ENCODE measurements around the gene SLC26A2. TPM values are rescaled to one million over a fixed set of nuclear protein-coding genes. Genes with fewer than 3 reads are reported as not detected.

Gene SLC26A2
- total RNA-seq, 1 donor from 2014 or later, result 15.4 TPM

DNA sequence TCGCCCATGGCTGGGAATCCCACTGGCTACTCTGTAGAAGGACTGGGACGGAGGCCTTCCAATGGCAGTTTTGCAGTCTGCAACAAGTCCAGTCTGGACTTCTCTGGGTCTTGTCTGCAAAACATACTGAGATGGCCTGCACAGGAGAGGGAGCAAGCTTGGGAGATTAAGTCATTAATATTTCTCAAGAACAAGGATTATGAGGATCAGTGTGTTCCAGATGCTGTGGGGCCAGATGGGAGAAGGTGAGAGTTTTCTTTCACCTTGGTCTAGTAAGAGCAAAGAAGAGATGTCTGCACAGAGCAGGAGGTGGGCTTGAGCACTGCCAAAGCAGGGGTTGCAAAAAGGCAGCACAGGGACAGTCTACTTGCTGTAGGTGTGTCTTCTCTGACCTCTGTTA, 15.9 kb upstream of the SLC26A2 start, which contains the start of gene PDE6A:
PDE6A (minus strand) TSS at position 128 of the 400 bp plus-strand sequence; CDS start at position 8, 120 bp downstream.
- H3K36me3 ChIP-seq (ENCODE audit: control insufficient read depth, insufficient read depth, low read length), result no peaks in the 10 kb centered on the region
- TF ChIP-seq, protein P1, sequence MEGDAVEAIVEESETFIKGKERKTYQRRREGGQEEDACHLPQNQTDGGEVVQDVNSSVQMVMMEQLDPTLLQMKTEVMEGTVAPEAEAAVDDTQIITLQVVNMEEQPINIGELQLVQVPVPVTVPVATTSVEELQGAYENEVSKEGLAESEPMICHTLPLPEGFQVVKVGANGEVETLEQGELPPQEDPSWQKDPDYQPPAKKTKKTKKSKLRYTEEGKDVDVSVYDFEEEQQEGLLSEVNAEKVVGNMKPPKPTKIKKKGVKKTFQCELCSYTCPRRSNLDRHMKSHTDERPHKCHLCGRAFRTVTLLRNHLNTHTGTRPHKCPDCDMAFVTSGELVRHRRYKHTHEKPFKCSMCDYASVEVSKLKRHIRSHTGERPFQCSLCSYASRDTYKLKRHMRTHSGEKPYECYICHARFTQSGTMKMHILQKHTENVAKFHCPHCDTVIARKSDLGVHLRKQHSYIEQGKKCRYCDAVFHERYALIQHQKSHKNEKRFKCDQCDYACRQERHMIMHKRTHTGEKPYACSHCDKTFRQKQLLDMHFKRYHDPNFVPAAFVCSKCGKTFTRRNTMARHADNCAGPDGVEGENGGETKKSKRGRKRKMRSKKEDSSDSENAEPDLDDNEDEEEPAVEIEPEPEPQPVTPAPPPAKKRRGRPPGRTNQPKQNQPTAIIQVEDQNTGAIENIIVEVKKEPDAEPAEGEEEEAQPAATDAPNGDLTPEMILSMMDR (IDR thresholded peaks at IDR 0.05; ENCODE audit: insufficient read depth, low read length, poor library complexity, severe bottlenecking), result no peak

DNA sequence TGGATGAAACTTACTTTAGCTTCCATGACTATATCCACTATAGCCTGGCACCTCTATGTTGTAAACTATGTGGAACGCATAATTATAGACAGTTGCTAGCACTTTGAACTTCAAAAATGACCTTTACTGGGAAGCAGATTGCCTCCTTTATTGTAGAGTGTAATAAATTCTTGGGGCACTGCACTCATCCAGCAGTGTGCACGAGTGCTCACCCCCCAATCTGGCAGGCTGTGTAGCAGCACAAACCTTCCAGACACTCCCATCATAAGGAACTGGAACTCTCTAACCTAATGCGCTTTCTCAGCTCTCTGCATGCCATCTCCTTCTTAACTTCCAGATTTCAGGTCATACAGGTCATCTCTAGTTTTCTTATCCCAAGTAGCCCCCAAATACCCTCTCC, 14.4 kb upstream of the SLC26A2 start:
- no peaks in the 10 kb centered on the region for H3K27me3 ChIP-seq (ENCODE audit: control insufficient read depth, insufficient read depth, low read length)
- H3K4me3 ChIP-seq (ENCODE audit: low read depth, low read length), result no peak overlapping the region
- no peak for DNase-seq (ENCODE audit: low read depth)
- H3K36me3 ChIP-seq (ENCODE audit: control insufficient read depth, insufficient read depth, low read length), result no peaks in the 10 kb centered on the region
- TF ChIP-seq, protein P1 (IDR thresholded peaks at IDR 0.05; ENCODE audit: insufficient read depth, low read length, poor library complexity, severe bottlenecking), result no peak

More for the DNA sequence above, 15.9 kb upstream of the SLC26A2 start, which contains the start of gene PDE6A:
- H3K4me3 ChIP-seq (ENCODE audit: low read depth, low read length), result no peak within 1 kb of the TSS
- no peak for DNase-seq (ENCODE audit: low read depth)
- no peaks in the 10 kb centered on the region for H3K27me3 ChIP-seq (ENCODE audit: control insufficient read depth, insufficient read depth, low read length)

DNA sequence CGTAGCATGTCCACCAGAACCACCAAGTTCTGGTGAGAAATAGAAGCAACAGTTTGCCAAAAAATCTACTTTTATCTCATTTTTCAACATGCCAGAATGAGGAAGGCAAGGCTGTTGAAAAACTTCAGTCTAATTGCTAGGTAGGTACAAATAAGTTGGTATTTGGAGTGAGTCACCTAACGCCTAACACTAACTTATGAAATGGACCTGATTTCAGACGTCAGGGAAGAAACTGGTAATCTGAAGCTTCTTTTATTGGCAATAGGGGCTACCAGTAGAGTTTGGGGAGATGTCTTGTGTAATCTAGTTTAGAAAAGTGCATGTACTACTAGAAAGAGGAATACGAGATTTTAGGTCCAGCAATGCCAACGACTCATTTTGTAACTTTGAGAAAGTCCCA, 11.6 kb upstream of the SLC26A2 start:
- Histone ChIP-seq H3K27me3 (ENCODE audit: control insufficient read depth, insufficient read depth, low read length) (no peaks in the 10 kb centered on the region), H3K4me3 (ENCODE audit: low read depth, low read length) (no peak overlapping the region), H3K36me3 (ENCODE audit: control insufficient read depth, insufficient read depth, low read length) (no peaks in the 10 kb centered on the region)
- TF ChIP-seq, protein P1 (IDR thresholded peaks at IDR 0.05; ENCODE audit: insufficient read depth, low read length, poor library complexity, severe bottlenecking), result no peak
- DNase-seq (ENCODE audit: low read depth), result no peak

DNA sequence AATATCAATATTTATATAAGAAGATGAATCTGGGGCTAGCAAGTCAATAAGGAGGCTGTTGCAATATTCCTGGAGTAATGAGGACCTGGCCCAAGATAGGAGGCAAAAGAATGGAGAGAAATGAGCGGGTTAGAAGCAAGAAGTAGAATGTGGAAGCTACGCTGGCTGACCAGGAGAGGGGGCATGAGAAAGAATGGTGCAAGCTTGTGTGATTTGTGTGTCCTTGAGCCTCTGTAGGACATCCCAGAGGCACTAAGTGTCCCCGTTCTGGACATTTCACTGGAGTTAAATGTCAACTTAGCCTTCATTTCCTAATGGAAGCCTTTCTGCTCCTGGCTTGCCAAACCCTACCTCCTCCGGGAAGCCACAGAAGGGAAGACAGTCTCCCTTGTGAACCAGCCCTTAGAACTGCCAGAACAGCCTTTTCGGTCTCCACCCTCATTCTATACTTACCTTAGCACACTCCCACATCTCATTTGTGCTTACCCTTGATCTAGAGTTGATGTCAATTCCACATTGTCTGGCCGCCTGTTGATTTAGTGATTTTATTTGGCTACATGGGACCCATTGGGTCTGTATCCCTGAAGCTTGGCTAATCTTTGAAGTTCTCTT, 9.3 kb upstream of the SLC26A2 start:
- TF ChIP-seq, protein P1 (IDR thresholded peaks at IDR 0.05; ENCODE audit: insufficient read depth, low read length, poor library complexity, severe bottlenecking), result no peak
- no peak overlapping the region for H3K4me3 ChIP-seq (ENCODE audit: low read depth, low read length)
- DNase-seq (ENCODE audit: low read depth), result no peak
- no peaks in the 10 kb centered on the region for H3K27me3 ChIP-seq (ENCODE audit: control insufficient read depth, insufficient read depth, low read length)
- H3K36me3 ChIP-seq (ENCODE audit: control insufficient read depth, insufficient read depth, low read length), result no peaks in the 10 kb centered on the region

DNA sequence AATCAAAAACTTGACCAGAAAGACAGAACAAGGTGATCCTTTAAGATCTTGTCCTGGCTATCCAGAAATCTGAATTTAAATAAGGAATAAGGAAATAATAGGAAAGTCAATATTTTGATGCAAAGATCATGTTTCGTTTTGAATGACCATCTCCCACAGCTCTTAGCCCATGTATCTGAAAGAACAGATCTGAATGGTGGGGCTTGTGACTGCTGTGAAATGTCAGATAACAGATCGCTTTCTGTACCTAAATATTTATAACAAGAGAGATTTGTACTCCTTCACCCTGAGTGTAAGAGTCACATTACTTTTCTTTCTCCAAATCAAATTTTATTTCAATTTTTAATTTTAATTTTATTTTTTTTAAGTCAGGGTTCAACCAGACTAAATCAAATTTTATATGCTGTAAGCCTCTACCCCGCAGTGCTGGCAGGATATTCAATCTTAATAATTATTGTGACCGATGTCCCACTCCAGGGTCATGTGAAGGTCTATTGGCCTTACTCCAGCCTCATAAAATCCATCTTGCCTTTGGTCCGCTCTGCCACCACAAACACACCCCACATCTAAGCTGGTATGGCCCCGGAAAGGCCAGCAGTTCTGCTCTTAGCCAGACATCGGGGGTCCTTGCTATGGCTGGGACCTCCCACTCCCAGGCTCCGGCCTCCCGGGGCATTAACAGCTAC, 7.0 kb upstream of the SLC26A2 start:
- TF ChIP-seq, protein P1 (IDR thresholded peaks at IDR 0.05; ENCODE audit: insufficient read depth, low read length, poor library complexity, severe bottlenecking), result no peak

More for the DNA sequence above, 7.0 kb upstream of the SLC26A2 start:
- no peaks in the 10 kb centered on the region for H3K36me3 ChIP-seq (ENCODE audit: control insufficient read depth, insufficient read depth, low read length)
- no peak overlapping the region for H3K4me3 ChIP-seq (ENCODE audit: low read depth, low read length)
- DNase-seq (ENCODE audit: low read depth), result no peak
- no peaks in the 10 kb centered on the region for H3K27me3 ChIP-seq (ENCODE audit: control insufficient read depth, insufficient read depth, low read length)

Data from kidney epithelial cell (primary cell).